Left renal pelvis (tissue), 4 donors: ENCODE results near the gene LRRC8B. TPM values are rescaled to one million over a fixed set of nuclear protein-coding genes. Genes with fewer than 3 reads are reported as not detected.

Experiments
- DNase-seq, 4 donors: peaks; one replicate each; pipeline ENCODE4 v3.0.0-alpha.2; 2013; ENCODE audit warnings: low read depth in 4 of 4, low spot score in 3 of 4
- polyA plus RNA-seq, 4 donors: library from polyadenylated mRNA; unstranded; fragments of 120-200 nt; gene quantifications; one replicate each; pipeline ENCODE4 v1.2.1, GENCODE V29; 2013; ENCODE audit not compliant: insufficient read length in 4 of 4

The LRRC8B gene
- polyA plus RNA-seq, 4 donors: 4.7 to 10.5 (median 9.0) TPM

DNA sequence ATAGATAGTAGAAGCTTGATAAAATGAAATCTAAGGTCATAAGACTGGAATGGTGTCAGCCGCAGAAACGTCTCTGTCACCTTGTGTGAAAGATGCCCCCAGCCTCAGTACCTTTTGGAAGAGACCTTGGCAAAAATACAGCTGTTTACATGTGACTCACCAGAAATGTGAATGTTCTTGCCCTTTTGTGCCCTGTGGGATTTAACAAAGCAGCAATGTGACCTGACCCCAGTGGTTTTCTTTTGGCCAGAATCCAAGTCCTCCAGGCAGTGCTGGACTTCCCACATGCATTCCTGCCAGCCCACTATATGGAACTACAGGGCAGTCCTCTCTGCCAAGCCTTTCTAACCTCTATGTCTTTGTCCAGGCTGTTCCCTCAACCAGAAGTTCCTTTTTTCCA lies 81.1 kb downstream of the LRRC8B start:
- no peak for DNase-seq

GRCh38 chr1:89606227-89606980 lies 81.8 kb downstream of the LRRC8B start:
- DNase-seq: no peak

DNA sequence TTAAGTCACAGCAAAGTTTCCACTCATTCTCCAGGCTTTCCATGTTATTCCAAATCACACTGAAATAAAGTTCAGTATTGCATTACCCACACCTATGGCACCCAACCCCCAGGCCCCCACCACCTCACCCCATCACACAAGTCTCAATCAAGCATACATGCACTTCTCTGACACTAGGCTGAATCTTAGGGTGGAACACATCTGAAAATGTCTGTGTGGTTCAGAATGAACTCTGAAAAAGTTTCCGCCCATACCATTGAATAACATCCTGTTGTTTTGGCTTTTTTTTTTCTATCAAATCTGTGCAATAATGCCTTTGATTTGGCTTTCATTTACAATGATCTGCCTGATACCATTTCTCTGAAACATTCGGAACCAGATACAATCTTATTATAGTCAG lies 82.5 kb downstream of the LRRC8B start:
- no peak for DNase-seq

DNA sequence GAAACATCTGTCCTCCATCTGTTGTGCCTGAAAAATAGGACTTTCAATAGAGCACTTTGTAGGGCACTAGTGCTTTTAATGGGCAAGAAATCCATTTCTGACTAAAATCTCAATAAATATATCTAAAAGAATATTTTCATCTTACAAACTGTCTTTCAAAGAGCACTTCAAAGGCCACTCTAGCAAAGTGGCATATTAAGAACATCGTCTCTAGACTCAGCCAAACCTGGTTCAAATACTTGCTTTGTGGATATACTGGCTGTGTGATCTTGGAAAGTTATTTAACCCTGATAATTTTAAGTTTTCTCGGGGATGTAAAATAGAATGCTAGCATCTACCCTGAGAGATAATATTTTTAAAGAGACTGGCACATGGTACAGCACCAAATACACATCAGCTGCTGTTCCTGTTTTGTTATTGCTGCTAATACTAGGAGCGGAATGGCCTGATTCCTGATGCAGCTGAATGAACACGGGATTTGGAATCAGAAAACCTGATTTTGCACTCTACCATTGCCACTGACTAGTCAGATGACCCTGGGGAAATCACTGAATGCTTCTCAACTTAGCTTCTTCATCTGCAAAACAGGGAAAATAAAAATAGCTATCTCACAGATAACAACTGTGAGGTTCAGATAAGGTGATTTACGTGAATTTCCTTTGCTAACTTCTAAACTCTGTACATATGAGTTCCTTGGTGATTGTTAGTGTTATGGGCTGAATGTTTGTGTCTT lies 83.1 kb downstream of the LRRC8B start:
- no peak for DNase-seq

DNA sequence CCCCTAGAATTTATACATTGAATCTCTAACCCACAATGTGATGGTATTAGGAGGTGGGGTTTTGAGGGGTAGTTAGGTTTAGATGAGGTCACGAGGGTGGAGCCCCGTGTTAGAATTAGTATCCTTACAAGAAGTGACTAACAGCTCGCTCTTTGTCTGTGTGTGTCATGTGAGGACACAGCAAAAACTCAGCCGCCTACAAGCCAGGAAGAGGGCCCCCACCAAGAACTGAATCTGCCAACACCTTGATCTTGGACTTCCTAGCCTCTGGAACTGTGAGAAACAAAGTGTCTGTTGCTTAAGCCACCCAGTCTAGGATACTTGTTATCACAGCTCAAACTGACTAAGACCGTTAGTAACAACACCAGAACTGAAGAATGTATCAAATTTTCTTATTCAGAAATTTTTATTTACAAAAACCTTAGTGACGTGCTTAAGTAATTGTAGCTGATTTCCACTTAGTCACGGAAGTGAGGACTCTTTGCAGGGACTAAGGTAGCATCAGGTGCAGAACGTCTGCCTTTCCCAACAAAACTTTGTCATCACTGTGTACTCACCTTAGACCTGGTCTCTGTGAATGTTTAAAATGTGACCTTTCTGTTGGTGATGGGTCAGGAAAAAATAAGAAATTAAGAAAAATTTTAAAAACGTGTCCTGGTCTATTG lies 83.8 kb downstream of the LRRC8B start:
- DNase-seq: no peak

DNA sequence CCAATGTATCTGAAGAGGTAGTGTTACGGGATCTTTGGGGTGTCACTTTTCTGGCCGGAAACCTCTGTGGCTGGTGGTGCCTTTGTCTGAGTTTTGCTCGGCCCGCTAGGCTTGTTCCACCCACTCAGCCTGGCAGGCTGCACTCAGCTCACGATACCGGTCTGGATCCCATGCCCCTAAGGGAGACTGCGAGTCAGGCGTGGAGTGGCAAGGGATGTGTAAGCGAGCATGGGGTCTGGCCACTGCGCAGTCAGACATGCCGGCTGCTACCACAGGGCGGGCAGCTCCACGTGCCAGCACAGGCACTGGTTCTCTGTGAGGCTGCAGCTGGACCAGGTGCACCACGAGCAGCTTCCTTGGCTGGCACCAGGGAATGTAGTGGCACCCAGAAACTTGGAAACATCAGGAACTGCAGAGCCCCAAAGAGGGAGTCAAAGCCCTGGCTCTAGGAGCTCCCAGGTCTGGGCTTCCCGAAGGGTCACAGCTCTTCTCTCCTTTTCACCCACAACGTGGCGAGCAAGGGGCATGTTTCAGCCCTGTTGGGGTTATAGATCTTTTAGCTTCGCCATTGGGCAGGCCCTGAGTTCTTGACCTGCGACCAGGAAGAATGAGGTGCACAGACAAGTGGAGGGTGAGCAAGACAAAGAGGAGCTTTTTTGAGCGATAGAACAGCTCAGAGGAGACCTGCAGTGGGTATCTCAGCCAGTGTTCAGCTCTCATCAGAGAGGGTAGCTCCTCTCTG lies 84.5 kb downstream of the LRRC8B start:
- no peak for DNase-seq

- DNase-seq: no peak
Measured at GRCh38 chr1:89609781-89610456, 85.3 kb downstream of the LRRC8B start.

GRCh38 chr1:89610457-89611011 lies 85.9 kb downstream of the LRRC8B start:
- no peak for DNase-seq

- DNase-seq: no peak
Measured at GRCh38 chr1:89611721-89612120, 87.1 kb downstream of the LRRC8B start.

DNA sequence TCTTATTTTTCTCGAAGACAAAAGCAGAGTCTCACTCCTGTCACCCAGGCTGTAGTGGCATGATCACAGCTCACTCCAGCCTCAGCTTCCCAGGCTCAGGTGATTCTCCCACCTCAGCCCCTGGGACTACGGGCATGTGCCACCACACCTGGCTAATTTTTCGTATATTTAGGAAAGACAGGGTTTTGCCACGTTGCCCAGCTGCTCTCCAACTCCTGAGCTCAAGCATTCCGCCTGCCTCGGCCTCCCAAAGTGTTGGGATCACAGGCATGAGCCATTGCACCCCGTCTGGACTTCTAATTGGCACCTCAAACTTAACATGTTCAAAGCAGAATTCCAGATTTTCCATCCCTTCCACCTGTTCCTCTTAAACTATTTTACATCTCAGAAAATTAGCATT lies 89.3 kb downstream of the LRRC8B start:
- DNase-seq: no peak

DNA sequence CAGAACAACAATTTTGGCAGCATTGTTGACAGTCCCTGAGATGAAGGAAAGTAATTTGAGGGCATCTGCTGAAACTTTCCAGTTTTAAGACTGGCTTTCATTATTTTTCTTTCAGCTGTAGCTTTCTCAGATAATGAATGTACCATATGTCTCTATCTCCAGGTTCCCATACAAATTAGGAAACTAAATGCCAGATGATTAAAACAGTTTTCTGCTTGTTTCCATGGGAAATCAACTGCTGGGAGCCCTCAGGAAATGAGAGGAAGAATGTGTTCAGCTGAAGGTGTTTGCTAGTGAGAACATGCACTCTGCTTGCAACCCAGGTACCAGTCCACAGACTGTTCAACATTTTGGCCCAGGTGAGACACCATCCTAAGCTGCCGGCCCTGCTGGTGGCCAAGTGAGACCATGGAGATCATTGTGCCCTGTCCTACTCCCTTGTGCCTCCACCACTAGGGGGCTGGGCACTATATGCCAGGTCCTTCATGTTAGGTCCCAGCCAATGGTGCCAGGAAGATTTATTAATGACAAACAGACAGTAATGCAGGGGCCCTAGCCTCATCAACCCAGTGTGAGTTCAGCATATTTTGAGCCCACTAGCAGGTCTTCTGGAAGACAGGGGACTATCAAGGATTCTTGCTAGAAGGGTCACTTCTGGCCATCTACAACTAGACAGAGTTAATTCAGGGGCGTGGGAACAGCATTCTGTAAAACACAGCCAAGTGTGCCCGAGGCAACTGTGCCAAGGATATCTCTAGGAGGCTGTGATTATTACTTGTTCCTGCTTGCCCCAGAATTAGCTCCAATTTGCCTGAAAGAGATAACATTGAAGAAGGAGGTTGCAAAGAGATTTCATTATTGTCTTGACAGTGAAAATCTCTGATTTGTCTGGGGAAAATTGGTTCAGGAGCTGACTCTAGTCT lies 91.3 kb downstream of the LRRC8B start:
- DNase-seq: no peak

DNA sequence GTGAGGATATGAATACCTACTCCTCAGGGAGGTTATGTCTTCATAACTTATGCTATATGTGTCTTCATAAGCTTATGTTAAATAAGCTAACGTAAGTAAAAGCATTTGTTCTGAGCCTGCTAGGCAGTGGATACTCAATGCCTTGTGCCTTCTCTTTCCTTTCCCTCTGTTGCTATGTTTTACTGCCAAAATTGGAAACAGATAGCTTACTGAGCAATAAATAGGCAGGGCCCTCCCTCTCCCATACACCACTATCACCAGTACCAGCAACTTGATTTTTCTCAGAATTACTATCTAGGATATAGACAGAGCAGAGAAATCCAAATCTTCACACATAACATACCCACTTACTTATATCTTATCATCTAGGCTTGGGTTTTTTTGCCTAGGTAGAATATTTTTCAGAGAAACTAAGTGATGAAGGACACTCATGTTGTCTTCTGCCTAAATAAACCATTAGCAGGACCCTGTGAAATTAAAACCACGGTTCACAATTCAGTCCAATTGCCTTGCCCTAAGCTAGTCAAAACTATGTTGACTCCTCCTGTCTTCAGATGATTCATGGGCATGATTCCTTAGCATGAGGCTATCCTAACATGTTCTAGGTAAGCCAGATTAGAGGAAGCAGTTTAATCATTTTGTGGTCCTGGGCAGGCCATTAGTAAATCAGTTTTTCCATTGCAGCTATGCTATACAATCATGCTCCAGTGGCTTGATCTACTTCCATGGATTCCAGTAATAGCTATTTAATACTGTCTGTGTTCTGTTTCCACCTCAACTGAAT lies 92.4 kb downstream of the LRRC8B start:
- DNase-seq: no peak

- no peak for DNase-seq
Measured at GRCh38 chr1:89620664-89621063, 96.0 kb downstream of the LRRC8B start.

- no peak for DNase-seq
Measured at GRCh38 chr1:89622895-89623294, 98.3 kb downstream of the LRRC8B start.

DNA sequence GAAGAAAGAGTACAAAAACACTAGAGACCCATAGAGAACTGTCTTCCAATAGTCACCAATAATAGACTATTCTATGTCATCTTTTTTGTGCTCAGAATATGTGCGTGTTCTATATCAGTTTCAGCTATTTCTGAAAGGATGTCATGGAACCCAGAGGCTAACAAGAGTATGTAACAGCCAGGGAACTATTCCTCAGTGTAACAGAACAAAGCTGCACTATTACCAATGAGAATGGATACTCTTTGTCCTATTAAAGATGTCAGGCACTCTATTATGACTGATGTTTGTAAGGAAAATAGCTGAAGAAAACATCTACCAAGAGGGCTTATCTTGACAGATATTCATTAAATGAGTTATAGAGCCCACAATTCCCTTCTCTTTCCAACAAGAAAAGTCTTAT lies 99.7 kb downstream of the LRRC8B start:
- no peak for DNase-seq

DNA sequence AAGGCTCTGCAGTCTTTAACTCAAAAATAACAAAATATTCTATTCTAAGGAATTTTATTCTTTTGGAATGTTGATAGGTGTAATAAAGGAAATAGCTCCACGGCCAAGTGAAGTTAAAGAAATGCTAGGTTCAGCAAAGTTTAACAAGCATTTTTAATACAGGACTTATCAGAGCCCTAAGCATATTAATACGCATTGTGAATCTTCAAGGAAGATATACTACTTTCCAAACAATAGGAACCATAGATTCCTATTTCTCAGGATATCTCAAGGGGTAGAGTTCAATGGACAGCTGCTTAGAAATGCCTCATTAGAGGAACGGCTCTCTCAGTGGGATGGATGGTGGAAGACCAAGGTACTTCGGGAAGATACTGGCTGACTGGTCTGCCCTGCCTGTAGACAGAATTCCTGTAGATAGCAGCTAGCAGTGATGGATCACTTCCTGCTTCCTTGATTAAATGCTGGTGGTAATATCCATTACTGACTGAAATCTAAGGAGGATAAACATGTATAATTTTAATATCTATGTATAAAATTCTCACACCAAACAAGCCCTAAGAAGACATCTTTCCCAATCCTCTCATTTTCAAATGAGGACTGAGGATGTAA lies 100.2 kb downstream of the LRRC8B start:
- DNase-seq: no peak

DNA sequence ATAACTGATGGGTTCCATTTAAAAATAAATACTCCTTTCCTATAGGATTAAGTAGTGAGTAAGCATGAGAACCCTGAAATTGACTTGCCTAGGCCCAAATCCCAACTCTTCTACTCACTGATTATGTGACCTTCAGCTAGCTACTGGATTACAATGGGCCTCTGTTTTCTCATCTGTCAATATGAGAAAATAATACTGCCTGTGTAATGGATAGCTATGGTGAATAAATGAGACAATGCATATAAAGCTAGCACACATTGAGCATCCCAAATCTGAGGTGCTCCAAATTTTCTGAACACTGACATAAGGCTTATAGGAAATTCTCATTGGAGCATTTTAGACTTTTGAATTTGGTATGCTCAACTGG lies 103.0 kb downstream of the LRRC8B start:
- DNase-seq: no peak

GRCh38 chr1:89629146-89629545 lies 104.5 kb downstream of the LRRC8B start:
- DNase-seq: no peak
